ENCODE data around the gene DAAM2.

The DAAM2 gene

GRCh38 chr6:39800034-39801032 lies 8.2 kb downstream of the DAAM2 start:
- no peak for TF ChIP-seq ZFX (IDR thresholded peaks at IDR 0.05)
- TF ChIP-seq, protein P1, sequence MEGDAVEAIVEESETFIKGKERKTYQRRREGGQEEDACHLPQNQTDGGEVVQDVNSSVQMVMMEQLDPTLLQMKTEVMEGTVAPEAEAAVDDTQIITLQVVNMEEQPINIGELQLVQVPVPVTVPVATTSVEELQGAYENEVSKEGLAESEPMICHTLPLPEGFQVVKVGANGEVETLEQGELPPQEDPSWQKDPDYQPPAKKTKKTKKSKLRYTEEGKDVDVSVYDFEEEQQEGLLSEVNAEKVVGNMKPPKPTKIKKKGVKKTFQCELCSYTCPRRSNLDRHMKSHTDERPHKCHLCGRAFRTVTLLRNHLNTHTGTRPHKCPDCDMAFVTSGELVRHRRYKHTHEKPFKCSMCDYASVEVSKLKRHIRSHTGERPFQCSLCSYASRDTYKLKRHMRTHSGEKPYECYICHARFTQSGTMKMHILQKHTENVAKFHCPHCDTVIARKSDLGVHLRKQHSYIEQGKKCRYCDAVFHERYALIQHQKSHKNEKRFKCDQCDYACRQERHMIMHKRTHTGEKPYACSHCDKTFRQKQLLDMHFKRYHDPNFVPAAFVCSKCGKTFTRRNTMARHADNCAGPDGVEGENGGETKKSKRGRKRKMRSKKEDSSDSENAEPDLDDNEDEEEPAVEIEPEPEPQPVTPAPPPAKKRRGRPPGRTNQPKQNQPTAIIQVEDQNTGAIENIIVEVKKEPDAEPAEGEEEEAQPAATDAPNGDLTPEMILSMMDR (conservative IDR thresholded peaks at IDR 0.05), result no peak
- no peak overlapping the region for H3K27ac ChIP-seq

GRCh38 chr6:39801456-39802251 lies 9.5 kb downstream of the DAAM2 start:
- TF ChIP-seq, protein P1 (conservative IDR thresholded peaks at IDR 0.05), result no peak
- TF ChIP-seq ZFX (IDR thresholded peaks at IDR 0.05), result no peak
- no peak overlapping the region for H3K27ac ChIP-seq

- TF ChIP-seq, protein P1 (conservative IDR thresholded peaks at IDR 0.05), result no peak
- no peak for TF ChIP-seq ZFX (IDR thresholded peaks at IDR 0.05)
- no peak overlapping the region for H3K27ac ChIP-seq
Observed at GRCh38 chr6:39803872-39804271, 11.7 kb downstream of the DAAM2 start.

- TF ChIP-seq, protein P1 (conservative IDR thresholded peaks at IDR 0.05), result no peak
- no peak for TF ChIP-seq ZFX (IDR thresholded peaks at IDR 0.05)
- H3K27ac ChIP-seq, result no peak overlapping the region
Observed at GRCh38 chr6:39804466-39805065, 12.4 kb downstream of the DAAM2 start.

- H3K27ac ChIP-seq, result no peak overlapping the region
- TF ChIP-seq, protein P1 (conservative IDR thresholded peaks at IDR 0.05), result no peak
- TF ChIP-seq ZFX (IDR thresholded peaks at IDR 0.05), result no peak
Observed at GRCh38 chr6:39806278-39806677, 14.1 kb downstream of the DAAM2 start.

GRCh38 chr6:39808346-39808745 lies 16.2 kb downstream of the DAAM2 start:
- TF ChIP-seq ZFX (IDR thresholded peaks at IDR 0.05), result no peak
- TF ChIP-seq, protein P1 (conservative IDR thresholded peaks at IDR 0.05), result no peak

More at GRCh38 chr6:39808346-39808745, 16.2 kb downstream of the DAAM2 start:
- H3K27ac ChIP-seq, result no peak overlapping the region

Data from C4-2B (cell line).